HepG2 (cell line): ENCODE results near the gene BLCAP. TPM values are rescaled to one million over a fixed set of nuclear protein-coding genes. Genes with fewer than 3 reads are reported as not detected.

Source experiments
- CHCHD3 ChIP-seq: sonication (generic); formaldehyde crosslinking; IDR thresholded peaks from 2 replicates; pipeline ENCODE4 v1.8.0; 2022; ENCODE audit warnings: mild to moderate bottlenecking, missing genetic modification reagents, moderate library complexity
- HHEX ChIP-seq: IDR thresholded peaks from 2 replicates; pipeline ENCODE4 v1.6.1; 2016; ENCODE audit warnings: control low read depth
- JDP2 ChIP-seq: sonication (generic); formaldehyde crosslinking; IDR thresholded peaks from 2 replicates; pipeline ENCODE4 v1.8.1; 2022; ENCODE audit warnings: missing genetic modification reagents, borderline replicate concordance
- MED8 ChIP-seq: sonication (generic); formaldehyde crosslinking; IDR thresholded peaks from 2 replicates; pipeline ENCODE4 v1.8.1; 2023; ENCODE audit warnings: mild to moderate bottlenecking, missing genetic modification reagents; ENCODE audit not compliant: insufficient replicate concordance
- MIER2 ChIP-seq: IDR thresholded peaks from 2 replicates; pipeline ENCODE4 v1.6.1; 2016; ENCODE audit warnings: missing biosample characterization, missing genetic modification reagents
- MIXL1 ChIP-seq: IDR thresholded peaks from 2 replicates; pipeline ENCODE4 v1.6.1; 2016
- NFYC ChIP-seq: IDR thresholded peaks from 2 replicates; pipeline ENCODE4 v1.6.1; 2016; ENCODE audit warnings: missing genetic modification reagents, missing compliant biosample characterization
- NR2F2 ChIP-seq: IDR thresholded peaks from 2 replicates; pipeline ENCODE4 v1.6.1; 2012; ENCODE audit warnings: low read depth, inconsistent platforms, borderline replicate concordance
- ZMAT3 ChIP-seq: sonication (generic); formaldehyde crosslinking; conservative IDR thresholded peaks from 2 replicates; pipeline ENCODE4 v1.7.0; 2021; ENCODE audit warnings: missing genetic modification reagents
- ZMYM3 ChIP-seq: sonication (generic); formaldehyde crosslinking; IDR thresholded peaks from 2 replicates; pipeline ENCODE4 v1.5.1; 2020; ENCODE audit warnings: mild to moderate bottlenecking, missing genetic modification reagents
- ZNF646 ChIP-seq: sonication (generic); formaldehyde crosslinking; IDR thresholded peaks from 2 replicates; pipeline ENCODE4 v1.9.0; 2021; ENCODE audit warnings: mild to moderate bottlenecking, missing genetic modification reagents
- ZNF768 ChIP-seq: sonication (generic); formaldehyde crosslinking; IDR thresholded peaks from 2 replicates; pipeline ENCODE4 v1.4.0; 2020; ENCODE audit warnings: missing genetic modification reagents
- ZNF878 ChIP-seq: sonication (generic); formaldehyde crosslinking; IDR thresholded peaks from 2 replicates; pipeline ENCODE4 v1.8.1; 2023; ENCODE audit warnings: mild to moderate bottlenecking, missing genetic modification reagents, moderate library complexity
- polyA plus RNA-seq, 8 experiments: library from polyadenylated mRNA; depleted of rRNA in 3 of 8; stranded (reverse) in 7 of 8; unstranded in 1 of 8; fragments of >200 nt; fragmentation: Illumina TruSeq in 4 of 8; extraction: Trizol in 4 of 8; gene quantifications; 2 replicates each; pipeline versions ENCODE4 v1.2.1 to v1.2.3, GENCODE V29; 2011 to 2016; ENCODE audit warnings: low read depth in 4 of 8, missing spikeins in 1 of 8, mixed read lengths in 1 of 8; ENCODE audit not compliant: insufficient read depth in 1 of 8
- total RNA-seq, 5 experiments: library from RNA; depleted of rRNA; stranded (reverse); fragments of >200 nt; fragmentation: Illumina TruSeq; extraction: Trizol; gene quantifications; 2 replicates each; pipeline ENCODE4 v1.2.3, GENCODE V29; 2016; ENCODE audit warnings: low read depth in 1 of 5
- TF ChIP-seq, protein P1 (sequence below): sonication (generic); formaldehyde crosslinking; IDR thresholded peaks from 2 replicates; pipeline ENCODE4 v1.4.0; 2020; ENCODE audit warnings: missing genetic modification reagents, borderline replicate concordance
- TF ChIP-seq, protein P2 (sequence below): IDR thresholded peaks from 2 replicates; pipeline ENCODE4 v1.6.1; 2016
- TF ChIP-seq, protein P3 (sequence below): sonication (generic); formaldehyde crosslinking; IDR thresholded peaks from 2 replicates; pipeline ENCODE4 v1.4.0; 2020; ENCODE audit warnings: missing genetic modification reagents, borderline replicate concordance

BLCAP gene
- total and polyA plus RNA-seq, 2 of the 13 experiments (the other 11 are each of a cell fraction or from before 2014, with no cell fraction given) = 52.4 to 86.8 TPM

DNA sequence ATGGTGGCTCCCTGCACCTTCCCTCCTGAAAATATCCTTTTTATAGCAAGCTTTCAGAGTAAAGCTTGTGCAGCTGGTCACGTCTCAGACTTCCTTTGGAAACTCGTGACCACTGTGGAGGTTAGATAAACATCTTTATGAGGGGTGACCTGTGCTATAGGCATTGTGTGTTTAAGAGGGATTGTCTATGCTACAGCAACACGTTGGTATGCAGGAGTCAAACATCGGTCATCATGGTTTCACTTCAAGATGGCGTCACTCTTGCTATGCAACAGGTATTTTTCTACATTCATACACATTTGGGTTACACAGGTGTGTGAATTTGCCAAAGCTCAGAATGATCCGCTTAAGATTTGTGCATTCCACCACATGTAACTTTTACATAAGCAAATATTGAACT is 14.6 kb upstream of the BLCAP start (continued):
- no peak for TF ChIP-seq ZNF878
- TF ChIP-seq ZNF768 (CRISPR knock-in tag) = no peak
- no peak for TF ChIP-seq JDP2
- peak; percentile 56; the same call in 1 of the 2 replicates for TF ChIP-seq NR2F2
- TF ChIP-seq, protein P1, sequence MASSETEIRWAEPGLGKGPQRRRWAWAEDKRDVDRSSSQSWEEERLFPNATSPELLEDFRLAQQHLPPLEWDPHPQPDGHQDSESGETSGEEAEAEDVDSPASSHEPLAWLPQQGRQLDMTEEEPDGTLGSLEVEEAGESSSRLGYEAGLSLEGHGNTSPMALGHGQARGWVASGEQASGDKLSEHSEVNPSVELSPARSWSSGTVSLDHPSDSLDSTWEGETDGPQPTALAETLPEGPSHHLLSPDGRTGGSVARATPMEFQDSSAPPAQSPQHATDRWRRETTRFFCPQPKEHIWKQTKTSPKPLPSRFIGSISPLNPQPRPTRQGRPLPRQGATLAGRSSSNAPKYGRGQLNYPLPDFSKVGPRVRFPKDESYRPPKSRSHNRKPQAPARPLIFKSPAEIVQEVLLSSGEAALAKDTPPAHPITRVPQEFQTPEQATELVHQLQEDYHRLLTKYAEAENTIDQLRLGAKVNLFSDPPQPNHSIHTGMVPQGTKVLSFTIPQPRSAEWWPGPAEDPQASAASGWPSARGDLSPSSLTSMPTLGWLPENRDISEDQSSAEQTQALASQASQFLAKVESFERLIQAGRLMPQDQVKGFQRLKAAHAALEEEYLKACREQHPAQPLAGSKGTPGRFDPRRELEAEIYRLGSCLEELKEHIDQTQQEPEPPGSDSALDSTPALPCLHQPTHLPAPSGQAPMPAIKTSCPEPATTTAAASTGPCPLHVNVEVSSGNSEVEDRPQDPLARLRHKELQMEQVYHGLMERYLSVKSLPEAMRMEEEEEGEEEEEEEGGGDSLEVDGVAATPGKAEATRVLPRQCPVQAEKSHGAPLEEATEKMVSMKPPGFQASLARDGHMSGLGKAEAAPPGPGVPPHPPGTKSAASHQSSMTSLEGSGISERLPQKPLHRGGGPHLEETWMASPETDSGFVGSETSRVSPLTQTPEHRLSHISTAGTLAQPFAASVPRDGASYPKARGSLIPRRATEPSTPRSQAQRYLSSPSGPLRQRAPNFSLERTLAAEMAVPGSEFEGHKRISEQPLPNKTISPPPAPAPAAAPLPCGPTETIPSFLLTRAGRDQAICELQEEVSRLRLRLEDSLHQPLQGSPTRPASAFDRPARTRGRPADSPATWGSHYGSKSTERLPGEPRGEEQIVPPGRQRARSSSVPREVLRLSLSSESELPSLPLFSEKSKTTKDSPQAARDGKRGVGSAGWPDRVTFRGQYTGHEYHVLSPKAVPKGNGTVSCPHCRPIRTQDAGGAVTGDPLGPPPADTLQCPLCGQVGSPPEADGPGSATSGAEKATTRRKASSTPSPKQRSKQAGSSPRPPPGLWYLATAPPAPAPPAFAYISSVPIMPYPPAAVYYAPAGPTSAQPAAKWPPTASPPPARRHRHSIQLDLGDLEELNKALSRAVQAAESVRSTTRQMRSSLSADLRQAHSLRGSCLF = no peak
- no peak for TF ChIP-seq NFYC
- TF ChIP-seq ZMYM3 (CRISPR knock-in tag) = no peak
- 0 out of 2 replicates have a peak, but pooled peaks have one; percentile 28 for TF ChIP-seq ZNF646 (CRISPR knock-in tag)
- TF ChIP-seq, protein P2, sequence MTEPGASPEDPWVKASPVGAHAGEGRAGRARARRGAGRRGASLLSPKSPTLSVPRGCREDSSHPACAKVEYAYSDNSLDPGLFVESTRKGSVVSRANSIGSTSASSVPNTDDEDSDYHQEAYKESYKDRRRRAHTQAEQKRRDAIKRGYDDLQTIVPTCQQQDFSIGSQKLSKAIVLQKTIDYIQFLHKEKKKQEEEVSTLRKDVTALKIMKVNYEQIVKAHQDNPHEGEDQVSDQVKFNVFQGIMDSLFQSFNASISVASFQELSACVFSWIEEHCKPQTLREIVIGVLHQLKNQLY = peak; percentile 68
- peak; percentile 41; the same call in 1 of the 2 replicates for TF ChIP-seq CHCHD3 (CRISPR knock-in tag)
- TF ChIP-seq, protein P3, sequence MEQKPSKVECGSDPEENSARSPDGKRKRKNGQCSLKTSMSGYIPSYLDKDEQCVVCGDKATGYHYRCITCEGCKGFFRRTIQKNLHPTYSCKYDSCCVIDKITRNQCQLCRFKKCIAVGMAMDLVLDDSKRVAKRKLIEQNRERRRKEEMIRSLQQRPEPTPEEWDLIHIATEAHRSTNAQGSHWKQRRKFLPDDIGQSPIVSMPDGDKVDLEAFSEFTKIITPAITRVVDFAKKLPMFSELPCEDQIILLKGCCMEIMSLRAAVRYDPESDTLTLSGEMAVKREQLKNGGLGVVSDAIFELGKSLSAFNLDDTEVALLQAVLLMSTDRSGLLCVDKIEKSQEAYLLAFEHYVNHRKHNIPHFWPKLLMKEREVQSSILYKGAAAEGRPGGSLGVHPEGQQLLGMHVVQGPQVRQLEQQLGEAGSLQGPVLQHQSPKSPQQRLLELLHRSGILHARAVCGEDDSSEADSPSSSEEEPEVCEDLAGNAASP = no peak
- TF ChIP-seq HHEX (CRISPR knock-in tag) = peak; percentile 62
- TF ChIP-seq ZMAT3 (CRISPR knock-in tag) = no peak
- TF ChIP-seq MIXL1 = no peak
- TF ChIP-seq MED8 = no peak
- TF ChIP-seq MIER2 (CRISPR knock-in tag) = no peak
